T-cell (primary cell): ENCODE results near the gene NR2C2. TPM values are rescaled to one million over a fixed set of nuclear protein-coding genes. Genes with fewer than 3 reads are reported as not detected.

Experiments
- ATAC-seq, 4 experiments: fragments of 200-7000 bp in 3 of 4; fragments of 150-1000 bp in 1 of 4; cut with Tn5 transposase; replicated peaks in 1 of 4; 1 replicate in 3 of 4; 2 replicates in 1 of 4; pipeline ENCODE4 v1.10.0; 2021; ENCODE audit warnings: moderate library complexity in 3 of 4, mild to moderate bottlenecking in 2 of 4, moderate number of reproducible peaks in 1 of 4
- CTCF ChIA-PET, 2 donors: fragments of 300-600 bp; sonication (Branson Sonifier 250); formaldehyde crosslinking; loops; one replicate each; lab custom pipeline; 2022; ENCODE audit warnings: antibody characterized with exemption in 2 of 2; lab: Charles Lee
- POLR2A ChIA-PET, 2 donors: fragments of 300-600 bp; sonication (Branson Sonifier 250); formaldehyde crosslinking; loops; one replicate each; lab custom pipeline; 2022; ENCODE audit warnings: antibody characterized with exemption in 2 of 2; lab: Charles Lee
- DNase-seq, 35 experiments: peaks; one replicate each; pipeline versions ENCODE4 v3.0.0 to v3.0.0-alpha.2; 2013 to 2023
- H3K27ac ChIP-seq: one replicate; pipeline ENCODE4 v1.5.1; 2013; ENCODE audit warnings: low read length
- H3K27me3 ChIP-seq, 2 experiments: replicated peaks in 1 of 2; 1 replicate in 1 of 2; 2 replicates in 1 of 2; pipeline versions ENCODE4 v1.6.1 to v1.7.0; 2013; ENCODE audit warnings: low read length in 1 of 2, mixed read lengths in 1 of 2; ENCODE audit not compliant: control insufficient read depth in 2 of 2, insufficient read depth in 2 of 2; ENCODE audit errors: extremely low read depth in 1 of 2
- H3K36me3 ChIP-seq, 2 donors: 1 replicate in 1 of 2; 2 replicates in 1 of 2; pipeline versions ENCODE4 v1.6.1 to v1.7.0; 2013; ENCODE audit warnings: low read length in 1 of 2; ENCODE audit not compliant: control insufficient read depth in 2 of 2, insufficient read depth in 1 of 2; ENCODE audit errors: extremely low read depth in 1 of 2
- H3K4me1 ChIP-seq, 2 experiments: 1 replicate in 1 of 2; 2 replicates in 1 of 2; pipeline versions ENCODE4 v1.6.1 to v1.7.0; 2013; ENCODE audit warnings: low read length in 2 of 2, mixed read lengths in 1 of 2; ENCODE audit not compliant: insufficient read depth in 2 of 2, control insufficient read depth in 1 of 2; ENCODE audit errors: extremely low read depth in 1 of 2
- H3K4me3 ChIP-seq, 2 donors: 1 replicate in 1 of 2; 2 replicates in 1 of 2; pipeline versions ENCODE4 v1.5.1 to v1.7.0; 2013; ENCODE audit warnings: mild to moderate bottlenecking in 2 of 2, low read length in 1 of 2, moderate library complexity in 1 of 2; ENCODE audit not compliant: control insufficient read depth in 1 of 2; ENCODE audit errors: extremely low read depth in 1 of 2
- H3K9me3 ChIP-seq: 2 replicates; pipeline ENCODE4 v1.7.0; 2013
- H3K27ac Mint-ChIP-seq, 2 donors: one replicate each; pipeline ENCODE4 v1.8.0; 2020 to 2021; ENCODE audit warnings: mild to moderate bottlenecking in 2 of 2, mixed read lengths in 2 of 2
- H3K27me3 Mint-ChIP-seq, 2 donors: one replicate each; pipeline ENCODE4 v1.8.0; 2021 to 2022; ENCODE audit warnings: mixed read lengths in 2 of 2
- H3K36me3 Mint-ChIP-seq: one replicate; pipeline ENCODE4 v1.8.0; 2021; ENCODE audit warnings: mixed read lengths
- H3K4me1 Mint-ChIP-seq, 3 donors: one replicate each; pipeline ENCODE4 v1.8.0; 2020 to 2022; ENCODE audit warnings: mixed read lengths in 3 of 3, mild to moderate bottlenecking in 1 of 3
- H3K4me3 Mint-ChIP-seq, 3 donors: one replicate each; pipeline ENCODE4 v1.8.0; 2020 to 2022; ENCODE audit warnings: mild to moderate bottlenecking in 3 of 3, mixed read lengths in 3 of 3, moderate library complexity in 3 of 3
- H3K9me3 Mint-ChIP-seq, 3 donors: one replicate each; pipeline ENCODE4 v1.8.0; 2020 to 2022; ENCODE audit warnings: mixed read lengths in 3 of 3
- WGBS: methylation state at CpG from one replicate; pipeline ENCODE4 v1.1.5; 2013; ENCODE audit warnings: missing lambda C conversion rate; ENCODE audit not compliant: insufficient coverage; 5-methylcytosine and 5-hydroxymethylcytosine counted together
- total RNA-seq, 35 experiments: library from RNA in 6 of 35; stranded (reverse) in 6 of 35; fragments of 120-200 nt in 1 of 35; gene quantifications; one replicate each; pipeline versions ENCODE4 v1.2.1 to v1.2.4 and lab custom pipeline; 2013 to 2026

The NR2C2 gene
- total RNA-seq, 5 donors from 2014 or later (not counting 1 experiment from before 2014, with no cell fraction given): 54.9 to 93.1 (median 85.2) TPM

- Mint-ChIP-seq H3K9me3 (no peaks in the 10 kb centered on the region), H3K27ac (no peak overlapping the region), H3K36me3 (peaks cover 39% of the 10 kb centered on the region), H3K4me1 (peaks cover 2 to 18% (median 14%) of the 10 kb centered on the region in 3 donors), H3K4me3 (no peak overlapping the region), H3K27me3 (no peaks in the 10 kb centered on the region)
- H3K4me1 ChIP-seq: peaks cover under 1 to 10% of the 10 kb centered on the region in 2 experiments
- H3K27me3 ChIP-seq: no peaks in the 10 kb centered on the region
- WGBS: 100% methylated on average over 1 of the region's 1 CpG
- no peak for ATAC-seq
- H3K36me3 ChIP-seq: peaks cover 3 to 76% of the 10 kb centered on the region in 2 donors
- no peak for DNase-seq
- H3K4me3 ChIP-seq: no peak overlapping the region
- H3K9me3 ChIP-seq: no peaks in the 10 kb centered on the region
- ChIA-PET POLR2A (no interaction called here), CTCF (no interaction called here)
- H3K27ac ChIP-seq: no peak overlapping the region
Measured at GRCh38 chr3:15092686-15093085, 145.3 kb downstream of the NR2C2 start.

GRCh38 chr3:15094187-15094875 lies 146.9 kb downstream of the NR2C2 start:
- no peaks in the 10 kb centered on the region for H3K9me3 Mint-ChIP-seq
- H3K27ac Mint-ChIP-seq: no peak overlapping the region
- ChIA-PET CTCF (no interaction called here), POLR2A (interaction anchor here in 1 of 2 donors (0.7 kb wide), 1 partner anchor 442 kb away, joined by 3 read pairs; no protein-coding TSS in a partner anchor)
- peaks cover 5 to 16% of the 10 kb centered on the region in 2 experiments for H3K4me1 ChIP-seq
- H3K9me3 ChIP-seq: no peaks in the 10 kb centered on the region
- no peak overlapping the region for H3K4me3 ChIP-seq
- DNase-seq (no peak), ATAC-seq (no peak)
- H3K27me3 ChIP-seq: no peaks in the 10 kb centered on the region
- H3K4me1 Mint-ChIP-seq: peaks cover 17 to 30% (median 28%) of the 10 kb centered on the region in 3 donors
- H3K36me3 Mint-ChIP-seq: peaks cover 41% of the 10 kb centered on the region
- H3K27me3 Mint-ChIP-seq: no peaks in the 10 kb centered on the region
- WGBS: 93% methylated on average over 4 of the region's 5 CpGs
- no peak overlapping the region for H3K27ac ChIP-seq
- peaks cover 3 to 65% of the 10 kb centered on the region in 2 donors for H3K36me3 ChIP-seq
- H3K4me3 Mint-ChIP-seq: no peak overlapping the region

- no peaks in the 10 kb centered on the region for H3K27me3 Mint-ChIP-seq
- Histone ChIP-seq H3K4me1 (peaks cover 5 to 23% of the 10 kb centered on the region in 2 experiments), H3K9me3 (no peaks in the 10 kb centered on the region), H3K4me3 (no peak overlapping the region), H3K36me3 (peaks cover 3 to 57% of the 10 kb centered on the region in 2 donors), H3K27ac (no peak overlapping the region), H3K27me3 (no peaks in the 10 kb centered on the region)
- ChIA-PET CTCF (no interaction called here), POLR2A (interaction anchor here in 1 of 2 donors (0.6 kb wide), 1 partner anchor 309 kb away, joined by 4 read pairs; no protein-coding TSS in a partner anchor)
- H3K36me3 Mint-ChIP-seq: peaks cover 30% of the 10 kb centered on the region
- no peak for DNase-seq
- ATAC-seq: no peak
- peak overlapping the region in 1 of 2 donors; percentile 16 for H3K27ac Mint-ChIP-seq
- peaks cover 25 to 34% (median 32%) of the 10 kb centered on the region in 3 donors for H3K4me1 Mint-ChIP-seq
- H3K4me3 Mint-ChIP-seq: peak overlapping the region in 2 of 3 donors; percentile 28 to 87
- 100% methylated on average over 1 of the region's 3 CpGs for WGBS
- no peaks in the 10 kb centered on the region for H3K9me3 Mint-ChIP-seq
Measured at GRCh38 chr3:15096046-15096445, 148.7 kb downstream of the NR2C2 start.

GRCh38 chr3:15097891-15098290 lies 150.5 kb downstream of the NR2C2 start:
- peaks cover 5 to 23% of the 10 kb centered on the region in 2 experiments for H3K4me1 ChIP-seq
- H3K36me3 Mint-ChIP-seq: peaks cover 25% of the 10 kb centered on the region
- peaks cover 3 to 40% of the 10 kb centered on the region in 2 donors for H3K36me3 ChIP-seq
- H3K27me3 Mint-ChIP-seq: no peaks in the 10 kb centered on the region
- peak overlapping the region; percentile 89 to 93 for H3K4me3 ChIP-seq
- H3K9me3 ChIP-seq: no peaks in the 10 kb centered on the region
- ChIA-PET CTCF (interaction anchor here in 1 of 2 donors (0.7 to 2.2 kb wide), 4 partner anchors 25 to 1167 kb away, joined by 3 to 6 read pairs (median 4); partner anchors contain the start of genes CAPN7, CCDC174, DPH3 and OXNAD1), POLR2A (interaction anchor here in 1 of 2 donors (0.6 kb wide), 1 partner anchor 27 kb away, joined by 3 read pairs; no protein-coding TSS in a partner anchor)
- H3K4me3 Mint-ChIP-seq: peak overlapping the region; percentile 87 to 94 (median 90)
- peak overlapping the region; percentile 97 for H3K27ac ChIP-seq
- peaks cover 25 to 30% (median 29%) of the 10 kb centered on the region in 3 donors for H3K4me1 Mint-ChIP-seq
- no peaks in the 10 kb centered on the region for H3K27me3 ChIP-seq
- H3K9me3 Mint-ChIP-seq: no peaks in the 10 kb centered on the region
- DNase-seq: peak in 14 of 35 experiments; percentile 4 to 48 (median 21)
- ATAC-seq: no peak
- H3K27ac Mint-ChIP-seq: peak overlapping the region; percentile 89 to 94
- WGBS: 25% methylated on average over 6 of the region's 6 CpGs

Other genes starting within 250 kb of the NR2C2 start
- under 1 TPM in 3 of 5 donors, not detected in 2; 0.13 to 0.53 (median 0.32) TPM for gene FGD5, start 128.6 kb upstream of the NR2C2 start, total RNA-seq
- 100 to 1,000 TPM in 1 of 5 donors, 10 to 100 TPM in 4; 55.7 to 102 (median 87.3) TPM for gene MRPS25, start 117.7 kb downstream of the NR2C2 start, total RNA-seq
- 10 to 100 TPM; 24.7 to 42.7 (median 34.4) TPM for gene RBSN, start 151.6 kb downstream of the NR2C2 start, total RNA-seq